Measurements from ENCODE around the gene ZSWIM9.
A peak's percentile ranks its signal among the peaks of the same experiment; 100 is the strongest.

Gene ZSWIM9

GRCh38 chr19:48169939-48170803, at the start of gene ZSWIM9, which contains the start of gene LIG1:
Gene ZSWIM9 (plus strand): TSS chr19:48170680. CDS start chr19:48171803, 1,123 bp downstream.
Gene LIG1 (minus strand): TSS chr19:48170344. CDS start chr19:48165566, 4,778 bp downstream.
- peak; percentile 99 for DNase-seq

DNA sequence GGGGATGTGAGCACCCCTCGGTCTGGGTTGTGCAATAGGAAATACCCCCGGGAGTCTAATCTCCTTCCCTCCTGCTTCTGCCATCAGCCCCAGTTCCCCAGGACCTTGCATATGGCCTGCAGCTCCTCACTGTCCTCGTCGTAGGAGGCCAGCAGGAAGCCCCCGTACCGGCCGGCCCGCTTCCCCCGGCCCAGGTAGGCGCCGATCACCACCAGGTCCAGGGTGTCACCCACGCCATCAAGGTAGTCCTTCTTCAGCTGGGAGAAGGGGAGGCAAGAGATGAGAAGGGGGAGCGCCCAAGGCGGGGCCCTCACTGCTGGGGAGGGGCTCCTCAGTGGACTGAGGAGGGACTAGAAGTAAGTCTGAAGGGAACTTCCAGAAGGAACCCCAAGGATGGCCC, 49.4 kb upstream of the ZSWIM9 start:
- no peak for DNase-seq

DNA sequence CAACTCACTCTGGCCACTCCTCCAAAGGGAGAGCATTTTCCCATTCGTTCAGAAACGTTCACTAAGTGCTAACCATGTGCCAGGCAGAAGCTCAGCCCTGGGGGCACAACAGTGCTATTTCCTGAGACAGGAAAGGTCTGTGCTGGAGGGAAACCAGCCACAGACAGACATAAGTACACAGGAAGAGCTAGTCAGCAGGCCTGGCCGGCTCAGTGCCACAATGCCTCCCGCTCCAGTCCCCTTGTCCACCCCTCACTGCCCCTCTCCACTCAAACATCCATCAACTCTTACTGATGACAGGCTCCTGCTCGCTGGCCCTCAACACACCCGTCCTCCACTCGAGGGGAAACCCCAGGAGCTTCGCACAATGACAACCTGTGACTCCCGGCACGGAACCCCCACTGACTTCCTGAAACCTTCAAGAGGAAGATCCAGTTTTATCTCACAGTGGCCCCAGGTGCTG, 48.5 kb upstream of the ZSWIM9 start:
- no peak for DNase-seq

DNA sequence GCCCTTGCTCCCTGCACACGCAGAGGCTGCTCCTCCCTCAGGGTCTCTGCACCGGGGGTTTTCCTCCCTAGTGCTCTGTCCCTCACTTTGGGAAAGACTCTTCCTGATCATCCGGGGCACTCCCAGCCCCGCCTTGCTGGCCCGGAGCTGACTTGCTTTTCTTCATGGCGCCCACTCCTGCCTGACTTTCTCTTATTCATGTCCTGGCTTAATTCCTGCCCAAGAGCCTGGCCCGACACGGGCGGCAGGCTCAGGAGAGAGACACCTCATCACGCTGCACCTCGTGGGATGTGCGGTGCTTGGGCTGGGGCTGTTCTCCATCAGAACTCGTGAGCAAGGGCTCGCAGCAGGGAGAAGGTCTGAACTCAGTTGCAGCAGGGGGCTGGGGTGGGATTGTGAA, 48.1 kb upstream of the ZSWIM9 start:
- no peak for DNase-seq

DNA sequence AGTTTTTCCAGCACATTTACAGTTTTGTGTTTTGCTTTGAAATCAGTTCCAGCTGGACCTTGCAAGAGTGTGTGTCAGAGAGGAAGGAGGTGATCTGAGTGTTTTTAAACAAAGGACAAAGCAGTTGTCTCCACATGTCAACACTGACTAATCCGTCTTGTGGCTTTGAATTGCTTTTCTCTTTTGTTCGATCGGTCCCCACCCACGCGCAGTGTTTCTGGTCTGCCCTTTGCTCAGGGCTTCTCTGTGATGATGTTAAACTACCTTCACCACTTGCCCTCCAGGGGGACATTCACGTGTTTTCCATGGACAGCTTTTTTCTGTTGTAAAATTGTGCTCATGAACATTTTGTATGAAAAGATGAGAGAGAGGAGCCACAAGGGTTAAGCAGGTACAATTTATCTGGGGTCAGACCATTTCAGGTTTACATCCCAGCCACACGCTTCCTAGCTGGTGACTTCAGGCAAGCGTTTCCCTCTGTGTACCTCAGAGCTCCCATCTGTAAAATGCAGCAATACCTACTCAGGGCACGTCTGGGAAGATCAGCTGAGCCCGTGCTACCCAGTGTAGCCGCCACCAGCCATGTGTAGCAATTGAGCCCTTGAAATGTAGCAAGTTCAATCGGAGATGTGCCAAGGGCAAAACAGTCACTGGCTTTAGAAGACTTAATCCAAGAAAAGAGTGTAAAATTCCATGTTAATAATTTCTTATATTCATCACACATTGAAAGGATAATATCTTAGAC, 46.4 kb upstream of the ZSWIM9 start:
- DNase-seq: peak; percentile 6

DNA sequence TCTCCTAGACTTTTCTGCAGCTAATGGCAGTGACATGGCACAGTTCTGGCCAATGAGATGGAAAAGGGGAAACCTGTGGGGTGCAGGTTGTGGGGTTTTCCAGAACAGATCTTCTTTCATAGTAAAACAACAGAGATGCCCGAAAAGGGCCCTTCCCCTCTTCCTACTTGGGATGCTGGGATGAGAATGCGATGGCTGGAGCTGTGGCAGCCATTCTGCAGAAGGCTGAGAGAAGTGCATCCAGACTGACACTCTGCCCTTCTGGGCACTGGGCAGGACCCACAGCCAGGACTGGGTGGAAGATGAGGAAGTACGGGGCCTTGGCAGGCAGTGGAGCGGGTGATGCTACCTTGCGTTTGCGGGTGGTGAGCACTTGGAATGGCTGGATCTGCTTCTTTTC, 42.9 kb upstream of the ZSWIM9 start:
- DNase-seq: no peak

DNA sequence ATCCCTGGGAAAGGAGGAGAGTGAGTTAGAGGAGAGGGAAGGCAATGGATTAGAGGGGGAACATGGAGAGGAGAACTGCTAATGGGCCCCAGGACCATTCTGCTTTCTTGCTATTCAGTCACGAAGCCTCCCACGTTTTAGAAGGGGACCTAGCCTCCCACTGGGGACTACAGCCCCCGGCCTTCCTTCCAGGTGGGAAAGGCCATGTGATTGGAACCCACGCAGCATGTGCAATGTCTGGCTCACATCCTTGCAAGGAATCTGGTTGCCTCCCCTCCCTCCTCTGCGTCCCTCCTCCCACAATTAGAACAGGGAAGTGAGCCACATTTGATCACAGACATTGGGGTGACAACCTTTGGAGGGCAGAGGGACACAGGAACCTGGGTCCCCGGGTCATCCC, 37.4 kb upstream of the ZSWIM9 start:
- DNase-seq: no peak

- peak; percentile 23 for DNase-seq
Measured at GRCh38 chr19:48135411-48135810, 35.1 kb upstream of the ZSWIM9 start.

GRCh38 chr19:48136547-48136946, 33.9 kb upstream of the ZSWIM9 start:
- DNase-seq: no peak

GRCh38 chr19:48137411-48137810, 33.1 kb upstream of the ZSWIM9 start:
- DNase-seq: no peak

DNA sequence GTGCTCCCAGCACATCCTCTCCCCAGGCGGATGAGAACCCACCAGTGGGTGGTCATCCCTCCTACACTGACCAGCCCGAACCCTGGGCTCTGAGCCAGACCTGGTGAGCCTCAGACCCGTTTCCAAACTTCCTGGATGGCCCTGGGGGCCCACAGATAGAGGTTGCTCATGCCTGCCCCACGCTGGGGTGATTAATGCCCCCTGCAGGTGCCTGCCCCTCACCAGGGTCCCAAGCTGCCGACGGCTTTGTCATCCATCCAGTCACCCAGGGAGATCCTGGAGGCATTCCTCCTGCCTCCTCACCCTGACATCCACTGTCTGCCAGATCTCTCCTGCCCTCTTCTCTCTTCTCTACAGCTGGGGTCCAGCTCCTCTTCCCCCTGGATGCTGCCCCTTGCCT, 31.4 kb upstream of the ZSWIM9 start:
- no peak for DNase-seq

DNA sequence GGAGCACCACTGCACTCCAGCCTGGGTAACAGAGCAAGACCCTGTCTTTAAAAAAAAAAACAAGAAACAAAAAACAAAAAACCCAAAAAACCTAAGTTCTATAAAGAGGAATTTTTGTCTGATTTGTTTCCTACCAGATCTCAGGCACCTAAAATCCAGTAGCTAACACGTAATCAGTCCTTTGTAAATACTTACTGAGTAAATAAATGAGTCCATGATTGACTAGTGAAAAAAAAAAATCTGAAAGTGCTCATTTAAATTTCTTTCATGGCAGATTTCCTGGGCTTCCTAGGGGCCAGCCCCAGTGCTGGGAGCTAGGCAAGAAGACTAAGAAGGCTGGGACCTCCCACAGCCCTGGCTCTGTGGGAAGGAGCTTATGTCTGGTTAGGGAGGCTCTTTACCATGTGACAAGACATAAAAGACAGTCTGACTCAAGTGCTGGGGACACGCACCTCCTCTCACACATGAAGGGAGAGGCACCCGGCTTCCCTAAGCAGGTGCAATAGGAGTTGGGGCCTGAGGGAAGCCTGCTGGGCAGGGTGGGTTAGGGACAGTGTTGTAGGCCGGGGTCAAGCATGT, 22.8 kb upstream of the ZSWIM9 start:
- DNase-seq: no peak

GRCh38 chr19:48148576-48148975, 21.9 kb upstream of the ZSWIM9 start:
- DNase-seq: no peak

- DNase-seq: no peak
Measured at GRCh38 chr19:48149430-48149829, 21.1 kb upstream of the ZSWIM9 start.

GRCh38 chr19:48152551-48152950, 17.9 kb upstream of the ZSWIM9 start:
- peak; percentile 55 for DNase-seq

DNA sequence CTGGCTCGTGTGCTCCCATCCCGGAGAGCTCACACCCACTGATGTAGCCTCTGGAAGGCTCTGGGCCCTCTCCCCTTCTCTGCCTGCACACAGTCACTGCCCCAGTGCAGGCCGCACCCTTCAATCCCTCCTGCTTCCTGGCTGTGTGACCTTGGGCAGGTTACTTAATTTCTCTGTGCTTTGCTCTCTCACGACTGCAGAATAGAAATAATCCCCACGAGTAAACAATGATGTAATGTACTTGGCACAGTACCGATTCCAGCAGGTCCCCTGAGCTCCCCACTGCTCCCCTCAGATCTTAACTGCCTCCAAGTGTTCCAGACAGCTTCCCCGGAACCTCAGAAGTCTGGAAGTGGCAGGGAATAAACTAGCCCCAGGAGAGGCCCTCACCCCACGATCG, 16.5 kb upstream of the ZSWIM9 start:
- DNase-seq: peak; percentile 21

DNA sequence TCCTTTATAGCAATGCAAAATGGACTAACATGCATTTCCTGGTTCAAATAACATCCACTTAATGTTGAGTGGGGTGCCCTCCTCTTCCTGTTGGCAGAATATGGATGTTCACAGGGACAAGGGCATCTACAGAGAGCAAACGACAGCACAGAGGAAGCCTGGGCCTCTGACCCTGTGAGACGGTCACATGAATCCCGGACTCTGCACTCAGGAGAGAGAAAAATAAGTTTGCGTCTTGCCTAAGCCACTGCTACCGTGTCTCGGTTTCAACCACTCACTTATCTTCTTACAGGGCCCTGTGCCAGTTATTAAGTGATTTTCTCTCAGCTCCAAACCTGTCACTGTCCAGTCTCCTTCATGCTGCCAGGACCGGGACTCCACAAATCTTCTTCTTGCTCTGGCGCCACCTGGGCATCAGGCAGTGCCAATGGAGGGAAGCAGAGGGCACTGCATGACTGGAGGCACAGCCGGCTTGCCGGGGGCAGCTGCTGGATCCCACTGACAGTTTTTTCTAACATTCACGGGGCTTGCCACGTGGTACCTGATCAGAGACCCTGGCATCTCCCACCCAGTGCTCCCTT, 12.2 kb upstream of the ZSWIM9 start:
- DNase-seq: no peak

- DNase-seq: no peak
Measured at GRCh38 chr19:48168689-48169088, 1.8 kb upstream of the ZSWIM9 start.

GRCh38 chr19:48169578-48169938, 922 bp upstream of the ZSWIM9 start:
- peak; percentile 93 for DNase-seq

DNA sequence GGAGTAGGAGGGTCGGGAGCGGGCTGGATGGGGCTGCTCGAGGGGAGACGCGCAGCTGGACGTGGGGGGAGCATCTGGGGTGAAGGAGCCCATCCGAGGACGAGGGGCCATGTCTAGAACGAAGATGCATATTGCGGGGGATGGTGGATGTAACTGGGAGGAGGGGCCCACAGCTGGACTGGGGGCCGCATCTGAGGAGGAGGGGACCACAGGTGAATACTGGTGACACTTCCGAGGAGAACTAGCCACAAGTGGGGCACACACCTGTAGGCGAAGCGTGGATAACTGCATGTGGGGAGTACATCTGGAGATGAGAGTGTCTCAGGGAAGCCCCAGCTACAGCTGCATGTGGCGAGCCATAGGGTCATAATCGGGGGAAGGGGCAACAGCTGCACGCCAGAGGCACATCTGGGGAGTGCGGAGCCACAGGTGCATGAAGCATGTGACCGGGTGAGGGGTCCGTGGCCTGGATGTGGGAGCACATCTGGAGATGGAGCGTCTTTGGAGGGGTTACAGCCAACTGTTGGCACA, 402 bp downstream of the ZSWIM9 start:
- DNase-seq: peak; percentile 63

DNA sequence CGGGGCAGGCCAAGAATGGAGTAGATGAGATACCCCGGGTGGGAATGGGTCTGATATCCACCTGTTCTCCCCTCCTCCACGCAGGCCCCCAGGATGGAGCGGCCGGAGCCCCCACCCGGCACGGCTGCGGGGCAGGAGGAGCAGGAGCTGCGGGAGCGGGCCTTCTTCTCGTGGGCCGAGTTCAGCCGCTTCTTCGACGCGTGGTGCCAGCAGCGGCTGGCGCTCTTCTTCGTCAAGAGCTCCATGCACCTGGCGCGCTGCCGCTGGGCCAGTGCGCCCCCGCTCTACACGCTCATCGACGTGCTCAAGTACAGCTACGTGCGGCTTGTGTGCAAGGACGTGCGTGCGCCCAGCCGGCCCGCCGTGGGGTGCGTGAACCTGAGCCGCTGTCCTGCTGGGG, 1.2 kb downstream of the ZSWIM9 start:
- DNase-seq: no peak

- no peak for DNase-seq
Measured at GRCh38 chr19:48174445-48175030, 4.1 kb downstream of the ZSWIM9 start.

GRCh38 chr19:48175578-48175977, 5.1 kb downstream of the ZSWIM9 start:
- DNase-seq: no peak
